PC-3 (cell line): ENCODE measurements around the gene TNFRSF25. TPM values are rescaled to one million over a fixed set of nuclear protein-coding genes. Genes with fewer than 3 reads are reported as not detected.

Experiments
- ATAC-seq: fragments of 200-7000 bp; cut with Tn5 transposase; 2 replicates; pipeline ENCODE4 v1.9.1; 2020; ENCODE audit warnings: mild to moderate bottlenecking, moderate library complexity
- BruUV-seq: library from RNA; stranded (reverse); fragments of 400-500 nt; replicated peaks from 2 replicates; lab custom pipeline; 2021; lab: Mats Ljungman, UMichigan
- CTCF ChIA-PET: fragments of 300-600 bp; sonication (Branson Sonifier 250); formaldehyde crosslinking; loops from one replicate; lab custom pipeline; 2022; ENCODE audit warnings: antibody characterized with exemption; lab: Charles Lee
- POLR2A ChIA-PET: fragments of 300-600 bp; sonication (Branson Sonifier 250); formaldehyde crosslinking; loops from one replicate; lab custom pipeline; 2022; ENCODE audit warnings: antibody characterized with exemption; ENCODE audit not compliant: unreplicated experiment; lab: Charles Lee
- DNase-seq: peaks from one replicate; pipeline ENCODE4 v3.0.0-alpha.2; 2015
- H2AFZ ChIP-seq: fragments of 300-600 bp; sonication (generic); 2 replicates; pipeline ENCODE4 v1.6.0; 2016; ENCODE audit warnings: antibody characterized with exemption, low read length
- H3F3A ChIP-seq: fragments of 300-600 bp; sonication (generic); one replicate; pipeline ENCODE4 v1.6.0; 2017; ENCODE audit warnings: antibody characterized with exemption, low read length, control low read depth, mild to moderate bottlenecking; ENCODE audit not compliant: unreplicated experiment
- H3K27ac ChIP-seq: fragments of 300-600 bp; sonication (generic); 2 replicates; pipeline ENCODE4 v1.5.1; 2016; ENCODE audit warnings: mild to moderate bottlenecking, low read length
- H3K27me3 ChIP-seq: fragments of 300-600 bp; sonication (generic); 2 replicates; pipeline ENCODE4 v1.6.1; 2016; ENCODE audit warnings: low read length, mixed read lengths
- H3K36me3 ChIP-seq: fragments of 300-600 bp; sonication (generic); 2 replicates; pipeline ENCODE4 v1.6.1; 2016; ENCODE audit warnings: low read depth, mixed run types, low read length, mixed read lengths
- H3K4me1 ChIP-seq: fragments of 300-600 bp; sonication (generic); 2 replicates; pipeline ENCODE4 v1.5.1; 2016; ENCODE audit warnings: low read length; ENCODE audit not compliant: insufficient read depth
- H3K4me2 ChIP-seq: fragments of 300-600 bp; sonication (generic); 2 replicates; pipeline ENCODE4 v1.6.0; 2016; ENCODE audit warnings: low read length
- H3K4me3 ChIP-seq: fragments of 300-600 bp; sonication (generic); 2 replicates; pipeline ENCODE4 v1.5.1; 2016; ENCODE audit warnings: mild to moderate bottlenecking, low read length, mixed read lengths
- H3K79me2 ChIP-seq: fragments of 300-600 bp; sonication (generic); 2 replicates; pipeline ENCODE4 v1.6.1; 2017; ENCODE audit warnings: low read length, mixed read lengths
- H3K9ac ChIP-seq: fragments of 300-600 bp; sonication (generic); 2 replicates; pipeline ENCODE4 v1.6.0; 2016; ENCODE audit warnings: mild to moderate bottlenecking, low read length
- H3K9me2 ChIP-seq: fragments of 300-600 bp; sonication (generic); replicated peaks from 2 replicates; pipeline ENCODE4 v1.6.1; 2016; ENCODE audit warnings: mixed run types, low read length, mixed read lengths
- H3K9me3 ChIP-seq: fragments of 300-600 bp; sonication (generic); 2 replicates; pipeline ENCODE4 v1.6.1; 2016; ENCODE audit warnings: low read length, mixed read lengths
- H4K20me1 ChIP-seq: fragments of 300-600 bp; sonication (generic); 2 replicates; pipeline ENCODE4 v1.6.1; 2016; ENCODE audit warnings: low read length, mixed read lengths
- EZH2 ChIP-seq: fragments of 300-600 bp; sonication (generic); IDR thresholded peaks from one replicate; pipeline ENCODE4 v1.6.1; 2017; ENCODE audit warnings: antibody characterized with exemption, mild to moderate bottlenecking, low read length; ENCODE audit not compliant: unreplicated experiment
- EZH2phosphoT487 ChIP-seq: fragments of 300-600 bp; sonication (generic); IDR thresholded peaks from 2 replicates; pipeline ENCODE4 v1.6.1; 2018; ENCODE audit warnings: mild to moderate bottlenecking, antibody characterized with exemption, low read length, borderline replicate concordance
- intact Hi-C: fragments of 100-400 bp; cut with micrococcal nuclease; formaldehyde crosslinking; loops from 2 replicates; pipeline ENCODE4 v1.9.0; 2023
- total RNA-seq: library from RNA; depleted of rRNA; stranded (reverse); fragments of >200 nt; gene quantifications from 2 replicates; pipeline ENCODE4 v1.2.3, GENCODE V29; 2014
- TF ChIP-seq, protein P1 (sequence below): fragments of 300-600 bp; sonication (generic); conservative IDR thresholded peaks from 2 replicates; pipeline ENCODE4 v1.5.1; 2017; ENCODE audit warnings: antibody characterized with exemption, low read depth, mild to moderate bottlenecking, low read length

Gene TNFRSF25
- total RNA-seq, 1 experiment from 2014 or later = 42.5 TPM

DNA sequence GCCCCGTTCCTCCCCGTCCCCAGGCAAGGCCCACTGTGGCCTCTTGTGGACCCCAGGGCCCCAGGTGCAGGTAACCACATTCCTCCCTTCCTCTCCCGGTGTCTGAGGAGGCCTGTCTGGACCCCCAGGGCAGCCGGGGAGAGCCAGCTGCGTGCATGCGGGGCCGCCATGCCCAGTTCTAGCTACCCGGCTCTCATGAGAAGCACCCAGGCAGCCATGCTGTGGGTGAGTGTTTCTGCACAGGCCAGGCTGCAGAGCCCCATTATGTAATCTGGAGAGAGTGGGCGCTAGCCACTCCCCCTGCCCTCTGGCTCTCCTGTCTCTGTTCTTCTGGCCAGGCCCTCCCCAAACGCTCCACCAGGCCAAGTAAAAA lies 43.9 kb upstream of the TNFRSF25 start:
- Histone ChIP-seq H3F3A (no peaks in the 10 kb centered on the region), H3K79me2 (no peaks in the 10 kb centered on the region), H4K20me1 (no peaks in the 10 kb centered on the region), H3K9me2 (no peaks in the 10 kb centered on the region), H2AFZ (no peak overlapping the region), H3K4me2 (no peak overlapping the region), H3K36me3 (no peaks in the 10 kb centered on the region), H3K27ac (no peak overlapping the region), H3K27me3 (no peaks in the 10 kb centered on the region), H3K4me3 (no peak overlapping the region), H3K9ac (no peak overlapping the region), H3K9me3 (no peaks in the 10 kb centered on the region), H3K4me1 (no peaks in the 10 kb centered on the region)
- ChIA-PET CTCF (no interaction called here), POLR2A (no interaction called here)
- intact Hi-C loops = no loop called here
- ATAC-seq (no peak), DNase-seq (no peak)
- TF ChIP-seq EZH2 (no peak), EZH2phosphoT487 (no peak)
- TF ChIP-seq, protein P1, sequence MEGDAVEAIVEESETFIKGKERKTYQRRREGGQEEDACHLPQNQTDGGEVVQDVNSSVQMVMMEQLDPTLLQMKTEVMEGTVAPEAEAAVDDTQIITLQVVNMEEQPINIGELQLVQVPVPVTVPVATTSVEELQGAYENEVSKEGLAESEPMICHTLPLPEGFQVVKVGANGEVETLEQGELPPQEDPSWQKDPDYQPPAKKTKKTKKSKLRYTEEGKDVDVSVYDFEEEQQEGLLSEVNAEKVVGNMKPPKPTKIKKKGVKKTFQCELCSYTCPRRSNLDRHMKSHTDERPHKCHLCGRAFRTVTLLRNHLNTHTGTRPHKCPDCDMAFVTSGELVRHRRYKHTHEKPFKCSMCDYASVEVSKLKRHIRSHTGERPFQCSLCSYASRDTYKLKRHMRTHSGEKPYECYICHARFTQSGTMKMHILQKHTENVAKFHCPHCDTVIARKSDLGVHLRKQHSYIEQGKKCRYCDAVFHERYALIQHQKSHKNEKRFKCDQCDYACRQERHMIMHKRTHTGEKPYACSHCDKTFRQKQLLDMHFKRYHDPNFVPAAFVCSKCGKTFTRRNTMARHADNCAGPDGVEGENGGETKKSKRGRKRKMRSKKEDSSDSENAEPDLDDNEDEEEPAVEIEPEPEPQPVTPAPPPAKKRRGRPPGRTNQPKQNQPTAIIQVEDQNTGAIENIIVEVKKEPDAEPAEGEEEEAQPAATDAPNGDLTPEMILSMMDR = no peak
- BruUV-seq = no TSS peak

- BruUV-seq = no TSS peak
- ATAC-seq = no peak
Observed at GRCh38 chr1:6509220-6509918, 43.4 kb upstream of the TNFRSF25 start.

DNA sequence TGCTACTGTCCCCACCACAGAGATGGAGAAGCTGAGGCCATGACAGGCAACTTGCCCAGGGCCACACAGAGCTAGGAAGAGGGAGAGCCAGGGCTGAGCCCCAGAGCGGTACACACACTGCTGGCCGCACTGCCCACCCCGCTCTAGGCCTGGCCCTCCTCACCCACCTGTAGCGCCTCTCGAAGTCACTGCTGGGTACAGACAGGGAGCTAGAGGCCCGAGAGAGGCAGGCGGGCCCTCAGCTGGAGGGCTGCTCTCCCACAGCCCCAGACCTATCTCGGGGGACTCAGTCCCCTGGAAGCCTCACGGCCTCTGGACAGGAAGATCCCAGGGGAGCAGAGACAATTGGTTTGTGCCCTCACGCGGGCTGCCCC lies 42.8 kb upstream of the TNFRSF25 start:
- Histone ChIP-seq H2AFZ (no peak overlapping the region), H3K4me1 (no peaks in the 10 kb centered on the region), H3K4me3 (no peak overlapping the region), H3K27me3 (no peaks in the 10 kb centered on the region), H3K9ac (no peak overlapping the region), H3K27ac (no peak overlapping the region), H3K79me2 (no peaks in the 10 kb centered on the region), H3K9me3 (no peaks in the 10 kb centered on the region), H4K20me1 (no peaks in the 10 kb centered on the region), H3F3A (no peaks in the 10 kb centered on the region), H3K36me3 (no peaks in the 10 kb centered on the region), H3K4me2 (no peak overlapping the region), H3K9me2 (no peaks in the 10 kb centered on the region)
- CTCF ChIA-PET = no interaction called here
- no TSS peak for BruUV-seq
- POLR2A ChIA-PET = no interaction called here
- no peak for ATAC-seq
- no peak for DNase-seq
- intact Hi-C loops = no loop called here
- TF ChIP-seq, protein P1 = no peak
- no peak for TF ChIP-seq EZH2phosphoT487
- no peak for TF ChIP-seq EZH2

More at GRCh38 chr1:6509220-6509918, 43.4 kb upstream of the TNFRSF25 start:
- ChIA-PET POLR2A (no interaction called here), CTCF (no interaction called here)
- H3K27me3 ChIP-seq = no peaks in the 10 kb centered on the region
- no peak overlapping the region for H3K27ac ChIP-seq
- H3K79me2 ChIP-seq = no peaks in the 10 kb centered on the region
- no peak overlapping the region for H3K4me3 ChIP-seq
- intact Hi-C loops = no loop called here
- H3K9me3 ChIP-seq = no peaks in the 10 kb centered on the region
- H3K9ac ChIP-seq = no peak overlapping the region
- H4K20me1 ChIP-seq = no peaks in the 10 kb centered on the region
- TF ChIP-seq EZH2phosphoT487 (no peak), EZH2 (no peak)
- TF ChIP-seq, protein P1 = no peak
- no peak for DNase-seq
- H3K36me3 ChIP-seq = no peaks in the 10 kb centered on the region
- H3K4me2 ChIP-seq = no peak overlapping the region
- no peaks in the 10 kb centered on the region for H3F3A ChIP-seq
- H3K4me1 ChIP-seq = no peaks in the 10 kb centered on the region
- no peak overlapping the region for H2AFZ ChIP-seq
- no peaks in the 10 kb centered on the region for H3K9me2 ChIP-seq
